ENCODE measurements around the gene MRPL48. TPM values are rescaled to one million over a fixed set of nuclear protein-coding genes. Genes with fewer than 3 reads are reported as not detected.
A peak's percentile ranks its signal among the peaks of the same experiment; 100 is the strongest.

Gene MRPL48
- total RNA-seq, 2 donors from 2014 or later: 9.2 to 17.9 TPM

DNA sequence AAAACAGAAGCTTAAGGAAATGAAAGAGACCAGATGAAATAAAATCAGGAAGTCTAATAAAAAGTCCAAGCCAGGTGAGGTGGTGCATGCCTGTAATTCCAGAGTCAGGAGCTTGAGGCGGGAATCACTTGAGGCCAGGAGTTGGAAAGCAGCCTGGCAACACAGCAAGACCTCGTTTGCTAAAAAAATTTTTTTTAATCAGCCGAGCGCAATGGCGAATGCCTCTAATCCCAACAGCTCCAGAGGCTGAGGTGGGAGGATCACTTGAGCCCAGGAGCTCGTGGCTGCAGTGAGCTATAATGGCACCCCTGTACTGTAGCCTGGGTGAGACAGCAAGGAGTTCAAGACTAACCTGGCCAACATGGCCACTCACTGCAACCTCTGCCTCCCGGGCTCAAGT lies 34.8 kb upstream of the MRPL48 start:
- DNase-seq: peak in 3 of 4 donors; percentile 13 to 33 (median 25)
- Histone ChIP-seq H3K9me3 (no peaks in the 10 kb centered on the region), H3K4me1 (peaks cover 47% of the 10 kb centered on the region), H3K27me3 (no peaks in the 10 kb centered on the region), H3K36me3 (replicated peaks in 1 of 2; ENCODE audit: insufficient read depth in 1 of 2, low read depth in 2 of 2) (no peaks in the 10 kb centered on the region), H3K4me3 (no peak overlapping the region), H3K27ac (peak overlapping the region in 2 of 4 donors; percentile 51 to 52)
- 49 to 59% methylated on average over 6 to 7 of the region's 7 CpGs for WGBS, 2 donors
- intact Hi-C loops (cut with DNase I): no loop called here
- ATAC-seq: peak; percentile 41
- TF ChIP-seq POLR2A (IDR thresholded peaks at IDR 0.05): no peak
- TF ChIP-seq, protein P1, sequence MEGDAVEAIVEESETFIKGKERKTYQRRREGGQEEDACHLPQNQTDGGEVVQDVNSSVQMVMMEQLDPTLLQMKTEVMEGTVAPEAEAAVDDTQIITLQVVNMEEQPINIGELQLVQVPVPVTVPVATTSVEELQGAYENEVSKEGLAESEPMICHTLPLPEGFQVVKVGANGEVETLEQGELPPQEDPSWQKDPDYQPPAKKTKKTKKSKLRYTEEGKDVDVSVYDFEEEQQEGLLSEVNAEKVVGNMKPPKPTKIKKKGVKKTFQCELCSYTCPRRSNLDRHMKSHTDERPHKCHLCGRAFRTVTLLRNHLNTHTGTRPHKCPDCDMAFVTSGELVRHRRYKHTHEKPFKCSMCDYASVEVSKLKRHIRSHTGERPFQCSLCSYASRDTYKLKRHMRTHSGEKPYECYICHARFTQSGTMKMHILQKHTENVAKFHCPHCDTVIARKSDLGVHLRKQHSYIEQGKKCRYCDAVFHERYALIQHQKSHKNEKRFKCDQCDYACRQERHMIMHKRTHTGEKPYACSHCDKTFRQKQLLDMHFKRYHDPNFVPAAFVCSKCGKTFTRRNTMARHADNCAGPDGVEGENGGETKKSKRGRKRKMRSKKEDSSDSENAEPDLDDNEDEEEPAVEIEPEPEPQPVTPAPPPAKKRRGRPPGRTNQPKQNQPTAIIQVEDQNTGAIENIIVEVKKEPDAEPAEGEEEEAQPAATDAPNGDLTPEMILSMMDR (IDR thresholded peaks at IDR 0.05): no peak

DNA sequence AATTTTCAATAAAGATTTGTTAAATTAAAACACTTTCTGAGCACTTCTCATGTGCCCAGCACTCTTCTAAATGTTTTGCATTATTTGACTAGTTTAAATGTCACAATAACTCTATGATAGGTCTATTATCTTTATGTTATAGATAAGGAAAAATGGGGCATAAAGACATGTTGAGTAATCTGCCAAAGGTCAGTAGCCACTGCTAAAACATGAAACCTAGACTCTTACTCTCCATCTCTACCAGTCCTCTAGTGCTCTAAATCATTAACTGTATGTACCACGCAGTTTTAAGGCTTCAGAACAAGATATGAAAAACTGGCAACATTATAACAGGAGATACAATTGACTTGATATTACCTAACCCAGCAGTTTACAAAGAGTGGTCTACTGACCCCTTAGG lies 33.7 kb upstream of the MRPL48 start:
- intact Hi-C loops (cut with DNase I): no loop called here
- no peak for ATAC-seq
- Histone ChIP-seq H3K36me3 (replicated peaks in 1 of 2; ENCODE audit: insufficient read depth in 1 of 2, low read depth in 2 of 2) (no peaks in the 10 kb centered on the region), H3K4me1 (peaks cover 49% of the 10 kb centered on the region), H3K27ac (no peak overlapping the region), H3K27me3 (no peaks in the 10 kb centered on the region), H3K9me3 (no peaks in the 10 kb centered on the region), H3K4me3 (no peak overlapping the region)
- WGBS, 2 donors: 71 to 79% methylated on average over 1 of the region's 1 CpG
- DNase-seq: no peak
- TF ChIP-seq POLR2A (IDR thresholded peaks at IDR 0.05): no peak
- TF ChIP-seq, protein P1 (IDR thresholded peaks at IDR 0.05): no peak

DNA sequence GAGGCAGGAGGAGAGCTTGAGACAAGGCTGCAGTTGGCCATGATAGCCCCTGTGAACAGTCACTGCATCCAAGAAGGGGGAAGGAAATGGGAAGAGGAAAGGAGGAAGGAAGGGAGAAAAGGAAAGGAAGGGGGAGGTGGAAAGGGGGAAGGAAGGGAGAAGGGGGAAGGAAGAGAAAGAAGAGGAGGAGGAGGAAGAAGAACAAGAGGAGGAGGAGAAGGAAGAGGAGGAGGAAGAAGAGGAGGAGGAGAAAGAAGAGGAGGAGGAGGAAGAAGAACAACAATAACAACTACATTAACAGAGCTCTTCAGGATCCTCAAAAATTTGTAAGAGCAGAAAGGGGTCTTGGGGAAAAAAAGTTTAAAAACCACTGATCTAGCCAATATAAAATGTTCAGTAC lies 32.0 kb upstream of the MRPL48 start:
- intact Hi-C loops (cut with DNase I): no loop called here
- Histone ChIP-seq H3K4me1 (peaks cover 49% of the 10 kb centered on the region), H3K4me3 (no peak overlapping the region), H3K27ac (no peak overlapping the region), H3K27me3 (no peaks in the 10 kb centered on the region), H3K9me3 (no peaks in the 10 kb centered on the region), H3K36me3 (replicated peaks in 1 of 2; ENCODE audit: insufficient read depth in 1 of 2, low read depth in 2 of 2) (no peaks in the 10 kb centered on the region)
- ATAC-seq (no peak), DNase-seq (no peak)
- TF ChIP-seq POLR2A (IDR thresholded peaks at IDR 0.05): no peak
- TF ChIP-seq, protein P1 (IDR thresholded peaks at IDR 0.05): no peak

DNA sequence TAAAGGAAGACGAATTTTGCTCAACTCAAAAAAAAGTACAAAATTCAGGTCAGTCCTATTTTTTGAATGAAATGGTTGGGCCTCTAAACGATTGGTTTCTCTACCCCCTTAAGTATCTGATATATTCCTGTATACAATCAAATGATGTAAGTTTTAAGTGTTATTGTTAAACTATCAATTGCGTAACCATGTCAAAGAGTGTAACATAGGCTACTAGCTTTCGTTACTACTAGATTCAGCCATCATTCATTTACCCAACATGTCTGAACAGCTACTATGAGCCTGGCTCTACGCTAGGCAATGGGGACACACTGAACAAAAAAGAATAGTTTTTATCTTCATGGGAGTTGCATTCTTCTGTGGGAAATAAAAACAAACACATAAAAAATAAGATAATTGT lies 30.1 kb upstream of the MRPL48 start:
- DNase-seq (no peak), ATAC-seq (no peak)
- H3K27me3 ChIP-seq: no peaks in the 10 kb centered on the region
- H3K9me3 ChIP-seq: no peaks in the 10 kb centered on the region
- H3K36me3 ChIP-seq (replicated peaks in 1 of 2; ENCODE audit: insufficient read depth in 1 of 2, low read depth in 2 of 2): no peaks in the 10 kb centered on the region
- 72 to 90% methylated on average over 5 of the region's 5 CpGs for WGBS, 2 donors
- intact Hi-C loops (cut with DNase I): no loop called here
- H3K27ac ChIP-seq: no peak overlapping the region
- TF ChIP-seq POLR2A (IDR thresholded peaks at IDR 0.05): no peak
- TF ChIP-seq, protein P1 (IDR thresholded peaks at IDR 0.05): no peak
- H3K4me1 ChIP-seq: peaks cover 42% of the 10 kb centered on the region
- no peak overlapping the region for H3K4me3 ChIP-seq

DNA sequence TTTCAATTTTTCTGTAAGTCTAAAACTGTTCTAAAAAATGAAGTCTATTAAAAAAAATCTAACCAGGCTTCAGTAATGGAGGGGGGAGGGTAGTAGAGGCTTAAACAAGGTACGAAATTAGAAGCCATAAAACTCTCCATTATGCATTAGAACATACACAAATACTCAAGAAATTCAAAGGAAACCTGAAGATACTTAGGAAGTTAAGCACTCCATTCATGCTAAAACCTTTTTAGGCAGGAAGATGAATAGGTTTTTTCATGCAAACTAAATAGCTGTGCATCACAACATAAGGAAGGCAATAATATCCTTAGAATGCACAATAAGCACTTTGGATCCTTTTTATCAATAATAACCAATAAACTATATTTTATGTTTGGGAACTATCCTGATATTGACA lies 29.2 kb upstream of the MRPL48 start:
- DNase-seq (no peak), ATAC-seq (no peak)
- no peak overlapping the region for H3K4me3 ChIP-seq
- no peaks in the 10 kb centered on the region for H3K36me3 ChIP-seq (replicated peaks in 1 of 2; ENCODE audit: insufficient read depth in 1 of 2, low read depth in 2 of 2)
- H3K27me3 ChIP-seq: no peaks in the 10 kb centered on the region
- 31 to 33% methylated on average over 1 of the region's 1 CpG for WGBS, 2 donors
- intact Hi-C loops (cut with DNase I): no loop called here
- peaks cover 36% of the 10 kb centered on the region for H3K4me1 ChIP-seq
- no peaks in the 10 kb centered on the region for H3K9me3 ChIP-seq
- H3K27ac ChIP-seq: peak overlapping the region in 1 of 4 donors; percentile 9
- TF ChIP-seq, protein P1 (IDR thresholded peaks at IDR 0.05): no peak
- TF ChIP-seq POLR2A (IDR thresholded peaks at IDR 0.05): no peak

Data from body of pancreas (tissue), 4 donors.